B cell (primary cell): Measurements from ENCODE around the gene PPP1R12B. TPM values are rescaled to one million over a fixed set of nuclear protein-coding genes. Genes with fewer than 3 reads are reported as not detected.
"Not testable (repeated sequence)": the region's sequence is repeated elsewhere in the genome, so short reads cannot be mapped to it uniquely, and the experiment has no call there.

Experiments
- ATAC-seq: fragments of 200-7000 bp; cut with Tn5 transposase; one replicate; pipeline ENCODE4 v1.10.0; 2021; ENCODE audit warnings: low read depth, mild to moderate bottlenecking, moderate number of reproducible peaks, moderate library complexity
- CTCF ChIA-PET: fragments of 350-600 bp; sonication (Branson Sonifier 250); formaldehyde crosslinking; loops from one replicate; lab custom pipeline; 2021; ENCODE audit warnings: antibody characterized with exemption, inconsistent platforms; lab: Charles Lee
- POLR2A ChIA-PET: fragments of 350-600 bp; sonication (Branson Sonifier 250); formaldehyde crosslinking; loops from one replicate; lab custom pipeline; 2021; ENCODE audit warnings: antibody characterized with exemption; lab: Charles Lee
- DNase-seq: peaks from one replicate; pipeline ENCODE4 v3.0.0; 2013
- H2AFZ ChIP-seq: 2 replicates; pipeline ENCODE4 v1.6.1; 2012; ENCODE audit warnings: mild to moderate bottlenecking, low read depth, low read length; ENCODE audit not compliant: insufficient read depth, poor library complexity, severe bottlenecking
- H3K27ac ChIP-seq, 2 donors: 1 replicate in 1 of 2; 2 replicates in 1 of 2; pipeline ENCODE4 v1.5.1; 2012 to 2013; ENCODE audit warnings: low read length in 2 of 2, mild to moderate bottlenecking in 2 of 2, moderate library complexity in 1 of 2
- H3K27me3 ChIP-seq, 4 experiments: fragments of 200-600 bp in 1 of 4; sonication (generic) in 1 of 4; replicated peaks in 1 of 4; 1 replicate in 2 of 4; 2 replicates in 2 of 4; pipeline versions ENCODE4 v1.6.1 to v1.7.0; 2013 to 2016; ENCODE audit warnings: low read length in 3 of 4, mild to moderate bottlenecking in 2 of 4, mixed read lengths in 1 of 4, moderate library complexity in 1 of 4; ENCODE audit not compliant: insufficient read depth in 4 of 4, control insufficient read depth in 3 of 4; ENCODE audit errors: control extremely low read depth in 1 of 4
- H3K36me3 ChIP-seq, 2 experiments: replicated peaks in 1 of 2; 1 replicate in 1 of 2; 2 replicates in 1 of 2; pipeline versions ENCODE4 v1.6.1 to v1.7.1; 2013; ENCODE audit warnings: low read length in 1 of 2; ENCODE audit not compliant: insufficient read depth in 2 of 2, control insufficient read depth in 1 of 2; ENCODE audit errors: control extremely low read depth in 1 of 2, extremely low read depth in 1 of 2
- H3K4me1 ChIP-seq, 2 donors: fragments of 200-600 bp in 1 of 2; sonication (generic) in 1 of 2; 1 replicate in 1 of 2; 2 replicates in 1 of 2; pipeline versions ENCODE4 v1.5.1 to v1.6.1; 2013 to 2017; ENCODE audit warnings: low read length in 2 of 2; ENCODE audit not compliant: control insufficient read depth in 2 of 2, insufficient read depth in 2 of 2
- H3K4me2 ChIP-seq: replicated peaks from 2 replicates; pipeline ENCODE3; 2012; ENCODE audit warnings: mild to moderate bottlenecking, low read depth, low read length; ENCODE audit not compliant: poor library complexity, severe bottlenecking
- H3K4me3 ChIP-seq, 5 experiments: fragments of 200-600 bp in 1 of 5; sonication (generic) in 1 of 5; 1 replicate in 3 of 5; 2 replicates in 2 of 5; pipeline versions ENCODE4 v1.5.1 to v1.7.0; 2011 to 2016; ENCODE audit warnings: low read length in 4 of 5, mild to moderate bottlenecking in 4 of 5, low read depth in 2 of 5, control low read depth in 1 of 5, moderate library complexity in 1 of 5; ENCODE audit not compliant: insufficient read depth in 1 of 5; ENCODE audit errors: control extremely low read depth in 1 of 5, extremely low read depth in 1 of 5
- H3K79me2 ChIP-seq: fragments of 200-600 bp; sonication (generic); one replicate; pipeline ENCODE4 v1.6.0; 2016; ENCODE audit warnings: low read length; ENCODE audit not compliant: control insufficient read depth, insufficient read depth
- H3K9ac ChIP-seq: fragments of 200-600 bp; sonication (generic); 2 replicates; pipeline ENCODE4 v1.6.1; 2017; ENCODE audit warnings: mild to moderate bottlenecking, low read length, moderate library complexity
- H3K9me3 ChIP-seq, 3 donors: one replicate each; pipeline versions ENCODE4 v1.6.1 to v1.7.1; 2013; ENCODE audit warnings: low read length in 2 of 3; ENCODE audit not compliant: control insufficient read depth in 2 of 3, insufficient read depth in 1 of 3; ENCODE audit errors: control extremely low read depth in 1 of 3
- H4K20me1 ChIP-seq: 2 replicates; pipeline ENCODE4 v1.6.0; 2012; ENCODE audit warnings: mild to moderate bottlenecking, low read length; ENCODE audit not compliant: insufficient read depth, control insufficient read depth, poor library complexity, severe bottlenecking
- H3K27ac Mint-ChIP-seq: one replicate; pipeline ENCODE4 v1.8.0; 2021; ENCODE audit warnings: mixed read lengths
- H3K27me3 Mint-ChIP-seq: one replicate; pipeline ENCODE4 v1.8.0; 2021; ENCODE audit warnings: mixed read lengths
- H3K4me1 Mint-ChIP-seq: one replicate; pipeline ENCODE4 v1.8.0; 2021; ENCODE audit warnings: mixed read lengths
- H3K4me3 Mint-ChIP-seq: one replicate; pipeline ENCODE4 v1.8.0; 2021; ENCODE audit warnings: mixed read lengths
- H3K9me3 Mint-ChIP-seq: one replicate; pipeline ENCODE4 v1.8.0; 2022; ENCODE audit warnings: mixed read lengths; ENCODE audit not compliant: insufficient read depth
- EZH2 ChIP-seq: IDR thresholded peaks from 2 replicates; pipeline ENCODE4 v1.6.1; 2012; ENCODE audit warnings: borderline replicate concordance, low read depth, mild to moderate bottlenecking, moderate library complexity, low read length; ENCODE audit not compliant: insufficient read depth, poor library complexity, severe bottlenecking
- WGBS: methylation state at CpG from one replicate; pipeline ENCODE4 v1.1.5; 2013; ENCODE audit warnings: missing lambda C conversion rate; ENCODE audit not compliant: insufficient coverage; 5-methylcytosine and 5-hydroxymethylcytosine counted together
- intact Hi-C: fragments of 100-400 bp; cut with micrococcal nuclease; formaldehyde crosslinking; loops from one replicate; pipeline ENCODE4 v1.10.0; 2022
- polyA plus RNA-seq: library from polyadenylated mRNA; depleted of rRNA; stranded (reverse); fragments of >200 nt; gene quantifications from 2 replicates; pipeline ENCODE4 v1.2.3, GENCODE V29; 2012
- total RNA-seq, 2 donors: library from RNA; stranded (reverse); fragments of 120-200 nt in 1 of 2; gene quantifications; 1 replicate in 1 of 2; 2 replicates in 1 of 2; pipeline versions ENCODE4 v1.2.3 to v1.2.4, GENCODE V29; 2013 to 2022
- TF ChIP-seq, protein P1 (sequence below): fragments of 200-600 bp; IDR thresholded peaks from one replicate; pipeline ENCODE4 v1.8.0; 2022; ENCODE audit warnings: antibody characterized with exemption, mild to moderate bottlenecking

Gene PPP1R12B
- total and polyA plus RNA-seq, 2 donors (not counting 1 experiment from before 2014, with no cell fraction given): 7.1 to 49.6 TPM

DNA sequence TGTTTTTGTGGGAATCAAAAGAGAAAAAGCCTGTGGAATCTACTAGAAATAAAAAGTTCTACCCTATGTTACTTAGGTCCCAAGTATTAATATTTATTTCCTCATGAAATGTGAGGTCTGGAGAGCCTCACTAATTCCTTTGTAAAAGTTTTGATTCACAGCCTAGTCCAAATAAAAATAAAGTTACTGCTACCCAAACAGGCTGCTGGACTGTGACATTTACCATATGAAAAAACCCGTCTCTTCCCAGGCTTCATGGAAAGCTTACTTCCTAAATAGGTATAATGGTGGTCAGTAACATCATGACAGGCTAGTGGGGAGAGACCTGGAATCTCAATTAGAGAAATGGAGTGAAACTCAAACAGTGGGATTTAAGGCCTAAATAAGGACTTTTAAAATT lies 201.6 kb downstream of the PPP1R12B start:
- H3K4me3 Mint-ChIP-seq, ATAC-seq, H3K9me3 Mint-ChIP-seq, H3K27ac ChIP-seq, H3K4me2 ChIP-seq, H3K27me3 ChIP-seq, H3K79me2 ChIP-seq, H3K9me3 ChIP-seq, H3K4me3 ChIP-seq, H3K27ac Mint-ChIP-seq, H2AFZ ChIP-seq, POLR2A ChIA-PET, DNase-seq, H3K9ac ChIP-seq, H3K27me3 Mint-ChIP-seq, CTCF ChIA-PET, H4K20me1 ChIP-seq, H3K36me3 ChIP-seq: not testable (repeated sequence)
- H3K4me1 ChIP-seq: peaks cover 8 to 16% of the 10 kb centered on the region in 2 donors
- intact Hi-C loops: loop anchor here (5.0 kb wide), 1 partner anchor 33 kb away; no protein-coding TSS in a partner anchor
- peaks cover 28% of the 10 kb centered on the region for H3K4me1 Mint-ChIP-seq
- WGBS: no CpG with 5 or more reads among the region's 1 CpG

- DNase-seq (no peak), ATAC-seq (no peak)
- H3K9me3 Mint-ChIP-seq: no peaks in the 10 kb centered on the region
- H3K79me2 ChIP-seq: no peaks in the 10 kb centered on the region
- H3K4me3 ChIP-seq: no peak overlapping the region
- 83% methylated on average over 2 of the region's 3 CpGs for WGBS
- peaks cover 8 to 16% of the 10 kb centered on the region in 2 donors for H3K4me1 ChIP-seq
- ChIA-PET CTCF (interaction anchor here (1.1 kb wide), 1 partner anchor 14 kb away, joined by 5 read pairs; no protein-coding TSS in a partner anchor), POLR2A (no interaction called here)
- no peaks in the 10 kb centered on the region for H3K36me3 ChIP-seq
- H3K27ac Mint-ChIP-seq: no peak overlapping the region
- no peaks in the 10 kb centered on the region for H3K9me3 ChIP-seq
- H3K4me2 ChIP-seq: no peak overlapping the region
- H3K27ac ChIP-seq: no peak overlapping the region
- H3K4me1 Mint-ChIP-seq: peaks cover 20% of the 10 kb centered on the region
- no peaks in the 10 kb centered on the region for H3K27me3 Mint-ChIP-seq
- no peak overlapping the region for H3K4me3 Mint-ChIP-seq
- TF ChIP-seq, protein P1, sequence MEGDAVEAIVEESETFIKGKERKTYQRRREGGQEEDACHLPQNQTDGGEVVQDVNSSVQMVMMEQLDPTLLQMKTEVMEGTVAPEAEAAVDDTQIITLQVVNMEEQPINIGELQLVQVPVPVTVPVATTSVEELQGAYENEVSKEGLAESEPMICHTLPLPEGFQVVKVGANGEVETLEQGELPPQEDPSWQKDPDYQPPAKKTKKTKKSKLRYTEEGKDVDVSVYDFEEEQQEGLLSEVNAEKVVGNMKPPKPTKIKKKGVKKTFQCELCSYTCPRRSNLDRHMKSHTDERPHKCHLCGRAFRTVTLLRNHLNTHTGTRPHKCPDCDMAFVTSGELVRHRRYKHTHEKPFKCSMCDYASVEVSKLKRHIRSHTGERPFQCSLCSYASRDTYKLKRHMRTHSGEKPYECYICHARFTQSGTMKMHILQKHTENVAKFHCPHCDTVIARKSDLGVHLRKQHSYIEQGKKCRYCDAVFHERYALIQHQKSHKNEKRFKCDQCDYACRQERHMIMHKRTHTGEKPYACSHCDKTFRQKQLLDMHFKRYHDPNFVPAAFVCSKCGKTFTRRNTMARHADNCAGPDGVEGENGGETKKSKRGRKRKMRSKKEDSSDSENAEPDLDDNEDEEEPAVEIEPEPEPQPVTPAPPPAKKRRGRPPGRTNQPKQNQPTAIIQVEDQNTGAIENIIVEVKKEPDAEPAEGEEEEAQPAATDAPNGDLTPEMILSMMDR: no peak
- TF ChIP-seq EZH2: no peak
- intact Hi-C loops: loop anchor here (5.0 kb wide), 1 partner anchor 34 kb away; no protein-coding TSS in a partner anchor
- no peaks in the 10 kb centered on the region for H3K27me3 ChIP-seq
- no peak overlapping the region for H2AFZ ChIP-seq
- H4K20me1 ChIP-seq: no peaks in the 10 kb centered on the region
- H3K9ac ChIP-seq: no peak overlapping the region
Measured at GRCh38 chr1:202551683-202552082, 203.2 kb downstream of the PPP1R12B start.

DNA sequence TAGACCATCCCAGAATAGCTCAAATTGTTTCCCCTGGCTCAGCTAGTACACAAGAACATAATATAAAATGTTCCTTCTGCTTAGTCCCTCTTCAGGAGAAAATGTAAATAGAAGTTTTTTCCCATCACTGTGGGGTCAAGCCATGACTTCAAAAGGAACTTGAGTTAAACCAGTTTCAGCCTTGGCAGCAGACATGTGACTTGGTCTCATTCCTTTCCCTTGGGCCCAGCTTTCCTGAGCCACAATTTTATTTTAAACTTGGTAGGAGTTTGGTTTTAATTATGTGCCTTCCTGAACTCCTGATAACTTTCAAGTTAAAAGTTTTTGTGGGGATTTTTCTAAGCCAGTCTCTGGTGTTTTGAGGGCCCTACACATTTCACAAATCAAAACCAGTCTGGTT lies 204.1 kb downstream of the PPP1R12B start:
- CTCF ChIA-PET: interaction anchor here (1.4 kb wide), 1 partner anchor 9 kb away, joined by 6 read pairs; no protein-coding TSS in a partner anchor
- H3K9ac ChIP-seq, H3K27ac ChIP-seq, H3K79me2 ChIP-seq, ATAC-seq, H3K4me2 ChIP-seq, H3K27me3 Mint-ChIP-seq, DNase-seq, POLR2A ChIA-PET, H3K9me3 ChIP-seq, H3K9me3 Mint-ChIP-seq, H2AFZ ChIP-seq, H3K4me3 ChIP-seq, H3K4me3 Mint-ChIP-seq, H3K27ac Mint-ChIP-seq, H4K20me1 ChIP-seq, H3K36me3 ChIP-seq, H3K27me3 ChIP-seq: not testable (repeated sequence)
- peaks cover 8 to 14% of the 10 kb centered on the region in 2 donors for H3K4me1 ChIP-seq
- peaks cover 17% of the 10 kb centered on the region for H3K4me1 Mint-ChIP-seq
- intact Hi-C loops: loop anchor here (5.0 kb wide), 1 partner anchor 35 kb away; no protein-coding TSS in a partner anchor
